NCI-H446 (cell line): ENCODE results near the gene SLC25A1.

ENCODE experiments used
- DNase-seq, 2 experiments: peaks; one replicate each; lab custom pipeline; 2025; lab: John Stamatoyannopoulos, UW

The SLC25A1 gene

DNA sequence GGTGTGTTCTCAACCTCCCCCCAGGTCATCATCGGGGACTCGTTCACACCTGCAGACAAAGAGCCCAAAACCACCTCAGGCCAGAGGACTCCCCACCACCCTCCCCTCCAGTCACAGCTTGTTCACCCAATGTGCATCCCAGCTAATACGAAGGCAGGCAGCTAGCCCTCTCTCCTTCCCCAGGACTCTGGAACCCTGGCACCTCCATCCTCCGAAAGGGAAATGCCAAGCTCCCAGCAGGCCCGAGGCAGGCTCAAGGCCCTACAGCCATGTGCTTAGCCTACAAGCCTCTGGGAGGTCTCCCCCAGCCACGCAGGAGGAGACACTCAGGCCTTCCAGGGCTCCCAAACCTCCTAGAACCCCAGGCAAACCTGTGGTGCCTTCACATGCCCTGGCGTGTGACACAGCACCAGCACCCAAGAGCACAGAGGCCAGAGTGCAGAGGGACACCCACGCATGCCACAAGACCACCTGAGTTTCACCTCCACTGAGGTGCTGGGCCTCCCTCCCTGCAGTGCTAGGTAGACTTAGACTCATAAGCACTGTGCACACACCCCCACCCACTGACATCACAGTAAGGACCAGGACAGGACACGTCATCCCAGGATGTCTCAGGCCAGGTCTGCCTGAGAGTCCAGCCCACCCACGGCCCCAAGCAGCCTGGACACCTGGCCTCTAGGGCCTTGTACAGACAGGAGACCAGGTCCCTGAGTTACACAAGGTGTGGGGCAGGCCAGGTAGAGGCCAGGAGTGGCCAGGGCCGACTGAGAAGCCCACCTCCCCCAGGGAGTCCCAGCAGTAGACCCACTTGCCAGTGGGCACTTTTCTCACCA is 40.9 kb downstream of the SLC25A1 start:
- DNase-seq, result no peak

DNA sequence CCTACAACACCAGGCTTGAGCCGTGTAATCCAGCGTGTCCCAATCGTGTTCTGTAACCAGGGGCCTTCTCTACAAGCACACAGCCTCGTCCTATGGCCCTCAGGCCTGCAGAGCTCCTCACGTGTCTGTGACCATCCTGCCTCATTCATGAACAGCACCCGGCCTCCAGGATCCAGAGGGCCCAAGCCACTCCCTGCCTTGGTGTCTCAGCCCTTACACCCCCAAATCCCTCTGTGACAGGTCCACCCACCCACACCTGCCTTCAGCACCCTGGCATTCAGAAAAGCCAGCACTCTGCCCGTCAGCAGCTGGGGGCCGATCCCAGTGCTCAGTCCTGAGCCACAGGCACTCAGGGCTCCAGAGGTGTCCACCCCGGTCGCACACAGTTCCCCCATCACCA is 41.6 kb downstream of the SLC25A1 start:
- no peak for DNase-seq

DNA sequence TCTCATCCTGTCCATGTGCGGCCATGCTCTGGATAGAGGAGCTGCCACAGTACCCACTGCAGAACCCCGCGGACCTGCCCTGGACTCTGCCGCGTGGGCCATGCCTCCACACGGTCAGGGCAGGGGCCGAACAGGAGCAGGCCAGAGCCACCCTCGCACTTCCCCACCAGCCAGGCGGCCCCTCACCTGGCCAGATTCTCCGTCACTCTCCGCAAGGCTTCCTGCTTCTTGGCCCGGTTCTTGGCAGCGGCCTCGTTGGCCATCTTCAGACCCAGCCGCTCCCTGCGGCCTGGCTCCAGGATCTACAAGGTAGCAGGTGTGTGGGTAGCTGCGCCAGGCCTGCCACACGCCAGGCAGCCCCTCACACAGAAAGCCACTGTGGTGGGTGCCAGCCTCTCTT is 43.7 kb downstream of the SLC25A1 start:
- DNase-seq, result no peak

DNA sequence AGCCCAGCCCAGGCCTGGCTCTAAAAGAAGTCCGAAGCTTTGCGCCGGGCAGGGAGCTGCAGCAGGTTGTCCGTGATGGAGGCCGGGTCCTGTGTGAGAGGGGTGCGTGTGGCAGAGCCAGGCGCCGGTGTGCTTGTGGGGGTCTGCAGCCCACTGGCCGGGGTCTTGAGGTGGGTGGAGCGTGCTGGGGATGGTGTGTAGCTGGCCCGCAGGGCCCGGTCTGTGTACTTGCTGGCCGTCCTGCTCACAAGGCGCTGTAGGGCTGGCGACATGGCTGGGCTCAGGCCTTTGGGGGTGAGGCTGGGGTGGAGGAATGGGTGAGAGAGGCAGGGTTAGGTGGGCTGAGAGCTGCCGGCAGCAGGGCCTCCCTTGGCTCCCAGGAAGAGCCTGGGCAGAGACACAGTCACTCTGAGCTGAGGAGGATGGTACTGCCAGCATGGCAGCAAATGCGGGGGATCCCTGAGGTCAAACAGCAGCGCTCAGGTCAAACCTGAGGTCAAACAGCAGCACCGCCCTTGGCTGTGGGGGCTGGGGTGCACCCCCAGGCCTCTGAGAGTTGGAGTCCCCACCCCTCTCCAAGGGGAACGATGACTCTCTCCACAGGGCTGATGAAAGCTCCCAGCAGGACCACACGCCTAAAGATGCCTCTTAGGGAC is 44.2 kb downstream of the SLC25A1 start:
- DNase-seq, result no peak

DNA sequence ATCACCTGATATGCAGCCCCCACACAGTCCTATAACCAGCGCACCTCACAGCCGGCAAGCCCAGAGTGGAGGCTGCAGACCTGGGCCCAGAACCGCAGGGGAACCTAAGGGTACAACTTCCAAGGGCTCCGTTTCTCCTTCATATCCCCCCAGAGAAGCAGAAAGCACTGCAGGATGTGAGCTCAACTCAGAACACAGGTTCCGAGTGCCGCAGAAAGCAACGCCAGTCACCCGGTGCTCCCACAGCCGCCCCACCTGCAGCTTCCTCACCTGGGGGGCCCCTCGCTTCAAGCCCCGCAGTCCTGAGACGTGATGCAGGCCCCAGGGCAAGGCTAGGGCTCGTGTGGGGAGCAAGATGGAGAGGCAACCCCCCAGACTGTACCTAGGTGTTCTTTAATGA is 45.0 kb downstream of the SLC25A1 start:
- no peak for DNase-seq

DNA sequence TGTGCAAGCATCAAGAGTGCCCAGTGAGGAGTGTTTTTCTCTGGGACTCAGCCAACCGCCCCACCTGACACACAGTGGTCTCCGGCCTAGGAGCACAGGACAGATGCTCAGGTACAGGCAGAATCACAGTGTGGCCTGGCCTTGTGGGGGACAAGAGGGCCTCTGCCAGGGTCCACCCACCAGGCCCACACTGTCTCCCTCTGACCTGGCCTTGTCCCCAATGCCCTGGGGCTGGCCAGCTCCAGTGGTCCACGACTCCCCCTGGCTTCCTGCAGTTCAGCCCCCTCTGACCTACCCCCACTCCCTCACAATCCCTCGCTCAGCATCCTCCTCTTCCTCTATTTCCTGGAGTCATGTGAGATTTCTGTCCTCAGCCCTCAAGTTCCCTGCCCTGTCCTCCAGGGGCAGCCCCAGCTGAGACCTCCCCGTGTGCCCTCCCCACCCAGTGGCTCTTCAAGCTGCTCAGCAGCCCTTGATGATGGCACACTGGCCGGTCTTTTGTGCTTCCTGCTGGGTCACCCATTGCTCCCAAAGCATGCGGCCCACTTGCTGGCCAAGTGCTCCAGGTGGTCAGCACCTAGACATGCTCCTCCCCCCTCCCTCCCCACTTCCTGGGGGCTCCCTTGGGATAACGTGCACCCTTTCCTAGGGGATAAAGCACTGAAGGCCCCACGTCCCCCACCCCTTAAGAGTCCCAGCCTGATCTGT is 45.7 kb downstream of the SLC25A1 start:
- DNase-seq, result no peak

DNA sequence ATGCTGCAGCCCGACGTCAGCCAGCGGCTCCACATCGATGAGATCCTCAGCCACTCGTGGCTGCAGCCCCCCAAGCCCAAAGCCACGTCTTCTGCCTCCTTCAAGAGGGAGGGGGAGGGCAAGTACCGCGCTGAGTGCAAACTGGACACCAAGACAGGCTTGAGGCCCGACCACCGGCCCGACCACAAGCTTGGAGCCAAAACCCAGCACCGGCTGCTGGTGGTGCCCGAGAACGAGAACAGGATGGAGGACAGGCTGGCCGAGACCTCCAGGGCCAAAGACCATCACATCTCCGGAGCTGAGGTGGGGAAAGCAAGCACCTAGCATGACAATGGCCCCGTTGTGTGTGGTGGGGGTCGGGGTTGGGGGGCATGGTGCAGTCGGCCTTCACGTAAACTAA is 46.4 kb downstream of the SLC25A1 start:
- no peak for DNase-seq

DNA sequence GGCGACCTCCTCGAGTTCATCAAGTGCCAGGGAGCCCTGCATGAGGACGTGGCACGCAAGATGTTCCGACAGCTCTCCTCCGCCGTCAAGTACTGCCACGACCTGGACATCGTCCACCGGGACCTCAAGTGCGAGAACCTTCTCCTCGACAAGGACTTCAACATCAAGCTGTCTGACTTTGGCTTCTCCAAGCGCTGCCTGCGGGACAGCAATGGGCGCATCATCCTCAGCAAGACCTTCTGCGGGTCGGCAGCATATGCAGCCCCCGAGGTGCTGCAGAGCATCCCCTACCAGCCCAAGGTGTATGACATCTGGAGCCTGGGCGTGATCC is 46.9 kb downstream of the SLC25A1 start:
- DNase-seq, result no peak

DNA sequence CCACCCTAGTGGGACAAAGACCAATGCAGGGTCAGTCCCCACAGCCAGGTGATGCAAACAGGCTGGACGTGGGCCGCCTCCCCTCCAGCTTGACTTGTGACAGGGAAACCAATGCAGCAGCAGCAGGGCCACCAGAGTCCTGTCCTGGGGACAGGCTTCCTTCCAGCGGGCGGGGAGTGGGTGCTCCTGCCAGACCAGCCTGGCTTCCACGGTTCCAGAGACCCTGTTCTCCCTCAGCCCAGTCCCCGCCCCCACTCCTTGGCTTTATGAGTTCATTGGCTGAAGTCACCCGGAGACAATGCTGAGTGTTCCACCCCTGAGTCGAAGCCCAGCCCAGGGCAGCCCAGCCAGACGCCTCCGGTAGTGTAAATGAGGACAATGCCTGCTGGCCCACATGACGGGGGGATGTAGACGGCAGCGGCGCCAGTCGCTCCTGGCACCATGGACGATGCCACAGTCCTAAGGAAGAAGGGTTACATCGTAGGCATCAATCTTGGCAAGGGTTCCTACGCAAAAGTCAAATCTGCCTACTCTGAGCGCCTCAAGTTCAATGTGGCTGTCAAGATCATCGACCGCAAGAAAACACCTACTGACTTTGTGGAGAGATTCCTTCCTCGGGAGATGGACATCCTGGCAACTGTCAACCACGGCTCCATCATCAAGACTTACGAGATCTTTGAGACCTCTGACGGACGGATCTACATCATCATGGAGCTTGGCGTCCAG is 47.4 kb downstream of the SLC25A1 start, which contains the start of gene TSSK2:
Gene TSSK2, plus strand, starts transcription at position 350 of the 726 bp plus-strand sequence. Its CDS starts 92 bp downstream, at position 442.
- no peak for DNase-seq

DNA sequence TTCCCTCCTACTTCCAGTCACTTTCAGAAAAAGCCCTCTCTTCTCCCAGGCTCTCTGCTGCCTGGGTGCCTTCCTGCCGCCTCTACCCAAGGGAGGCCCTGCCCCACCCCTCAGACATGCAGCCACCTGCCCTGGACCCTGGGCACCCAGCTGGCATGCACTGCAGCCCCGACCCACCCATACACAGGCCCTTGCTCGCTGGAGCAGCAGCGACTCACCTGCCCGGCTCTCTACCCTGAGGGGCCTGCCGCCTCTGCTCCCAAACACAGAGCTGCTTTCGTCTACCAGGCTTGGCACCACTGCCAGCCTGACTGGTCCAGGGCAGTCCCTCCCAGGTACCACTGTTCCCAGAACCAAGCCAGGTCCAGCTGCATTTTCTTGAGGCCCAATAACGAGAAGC is 48.7 kb downstream of the SLC25A1 start:
- DNase-seq, result no peak

DNA sequence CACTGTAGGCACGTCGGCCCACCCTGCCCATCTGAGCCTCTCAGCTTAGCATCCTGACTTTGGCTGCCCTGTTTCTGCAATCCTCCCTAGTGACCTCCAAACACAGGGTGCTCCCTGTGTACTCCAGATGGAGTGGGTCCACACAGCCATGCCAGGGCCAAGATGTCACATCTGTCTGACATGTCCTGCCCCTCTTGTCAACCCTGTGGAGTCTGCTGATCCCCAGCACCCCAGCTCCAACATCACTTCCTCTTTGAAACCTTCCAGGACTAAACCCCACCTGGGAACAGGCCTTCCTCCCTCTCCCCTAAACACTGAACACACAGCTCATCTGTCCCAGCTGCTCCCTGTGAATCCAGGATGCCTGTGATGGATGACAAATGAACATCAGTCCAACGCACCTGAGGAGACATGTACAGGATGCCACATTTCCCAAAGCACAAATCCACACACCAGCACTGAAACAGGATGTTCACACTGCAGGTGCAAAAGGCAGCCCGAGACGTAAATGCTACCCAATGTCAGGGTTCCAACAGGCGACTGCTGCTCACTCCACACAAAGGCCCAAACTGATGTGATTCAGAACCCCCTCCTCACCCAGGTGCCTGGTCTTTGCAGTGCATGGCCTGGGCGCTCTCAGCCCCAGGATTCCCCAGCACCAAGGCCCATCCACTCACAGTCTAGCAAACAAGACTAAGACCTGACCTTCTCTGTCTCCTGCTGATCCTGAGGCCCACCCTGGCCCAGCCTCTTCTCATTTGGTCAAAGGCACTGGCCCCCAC is 49.4 kb downstream of the SLC25A1 start:
- DNase-seq, result no peak

DNA sequence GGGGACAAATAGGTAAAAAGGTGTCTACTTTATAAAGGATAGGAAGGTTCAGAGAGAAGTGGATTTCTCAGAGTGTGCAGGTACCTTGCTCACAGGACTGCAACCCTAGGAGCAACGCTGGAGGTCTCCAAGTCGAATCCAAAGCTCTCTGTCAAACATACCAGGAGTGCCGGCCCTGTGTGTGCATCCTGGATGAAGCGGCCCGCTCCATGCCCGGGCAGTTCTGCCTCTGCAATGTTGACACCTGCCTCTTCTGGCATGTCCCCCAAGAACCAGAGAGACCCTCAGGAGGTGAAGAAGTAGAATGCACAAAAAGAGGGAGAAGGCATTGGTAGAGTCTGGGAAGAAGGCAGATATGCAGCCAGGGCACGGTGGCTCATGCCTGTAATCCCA is 50.5 kb downstream of the SLC25A1 start:
- DNase-seq, result no peak

DNA sequence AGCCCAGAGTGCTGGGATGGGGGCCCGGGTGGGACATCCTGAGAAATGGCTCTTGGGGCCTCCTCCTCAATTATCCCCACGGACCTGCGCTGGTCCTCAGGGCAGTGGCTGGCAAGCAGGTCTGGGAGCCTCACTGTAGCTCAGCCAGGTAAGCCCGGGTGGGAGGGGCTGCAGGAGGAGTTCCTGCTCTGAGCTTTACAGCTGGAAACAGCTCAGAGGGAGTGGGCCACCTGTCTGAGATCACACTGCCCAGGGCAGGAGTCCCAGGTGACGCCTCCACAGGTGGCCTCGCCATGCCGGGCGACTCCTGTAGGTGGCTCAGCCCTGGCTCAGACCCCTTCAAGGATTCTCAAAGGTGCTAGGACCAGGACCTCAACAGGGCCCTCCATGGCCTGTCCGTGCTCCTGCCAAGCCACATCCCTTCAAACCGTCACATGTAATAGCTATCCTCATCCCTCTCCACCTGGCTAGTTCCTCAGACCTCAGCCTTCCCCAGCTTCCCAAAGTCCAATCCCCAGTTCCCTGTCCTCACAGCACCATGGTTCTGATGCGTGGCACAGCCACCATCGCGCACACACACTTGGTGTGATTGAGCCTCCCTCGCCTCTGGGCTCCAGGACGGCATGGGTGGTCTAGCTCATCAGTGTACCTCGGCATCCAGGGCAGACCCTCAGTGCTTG is 51.1 kb downstream of the SLC25A1 start:
- no peak for DNase-seq

DNA sequence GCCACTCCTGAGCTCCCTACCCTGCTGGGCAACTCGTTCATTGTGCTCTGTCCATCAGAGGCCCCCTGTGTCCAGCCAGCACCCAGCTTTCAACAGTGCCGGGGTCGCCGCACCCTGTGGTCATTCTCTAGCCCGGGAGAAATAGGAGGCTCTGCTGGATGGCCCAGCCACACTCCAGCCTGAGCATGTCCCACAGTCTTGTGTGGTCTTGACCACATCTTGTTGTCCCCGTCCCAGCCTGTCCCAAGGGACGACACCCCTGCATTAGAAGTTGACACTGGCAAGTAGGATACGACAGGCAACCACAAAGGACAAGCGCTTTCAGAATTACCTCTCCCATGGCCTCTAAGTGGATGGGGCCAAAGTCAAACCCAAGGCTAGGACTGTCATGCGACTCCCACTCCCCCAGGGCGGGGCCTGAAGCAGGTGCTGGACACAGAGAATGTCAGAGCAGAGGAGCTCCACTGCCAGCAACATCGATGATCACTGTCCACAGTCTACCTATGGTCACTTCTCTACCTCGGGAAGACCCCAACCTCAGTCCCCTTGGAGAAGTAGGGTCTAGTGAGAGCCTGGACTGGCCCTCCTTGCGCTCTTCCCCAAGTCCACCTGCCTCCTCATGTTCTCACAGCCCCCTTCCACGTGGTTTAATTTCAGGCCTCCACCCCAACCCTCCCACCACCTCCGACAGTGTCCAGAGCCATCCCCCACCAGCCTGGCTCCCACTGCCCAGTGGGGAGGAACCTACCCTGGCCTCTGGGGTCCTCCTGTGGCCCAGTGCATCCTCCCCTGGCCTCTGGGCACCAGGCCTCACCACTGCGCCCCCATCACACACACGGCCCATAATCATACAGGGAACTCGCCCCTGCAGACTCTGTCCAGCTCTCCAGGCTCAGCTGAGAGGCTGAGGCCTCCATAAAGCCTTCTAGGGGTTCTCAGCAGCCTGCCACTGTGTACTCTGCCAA is 51.9 kb downstream of the SLC25A1 start:
- DNase-seq, result no peak
